NCI-H82 treated with DMSO at 0.1 percent for 48 hours (cell line): ENCODE measurements around the gene TMA7.
"Not testable (repeated sequence)": the region's sequence is repeated elsewhere in the genome, so short reads cannot be mapped to it uniquely, and the experiment has no call there.

Source experiments
- DNase-seq: peaks from one replicate; lab custom pipeline; 2025; ENCODE audit not compliant: unreplicated experiment; lab: John Stamatoyannopoulos, UW

TMA7 gene

DNA sequence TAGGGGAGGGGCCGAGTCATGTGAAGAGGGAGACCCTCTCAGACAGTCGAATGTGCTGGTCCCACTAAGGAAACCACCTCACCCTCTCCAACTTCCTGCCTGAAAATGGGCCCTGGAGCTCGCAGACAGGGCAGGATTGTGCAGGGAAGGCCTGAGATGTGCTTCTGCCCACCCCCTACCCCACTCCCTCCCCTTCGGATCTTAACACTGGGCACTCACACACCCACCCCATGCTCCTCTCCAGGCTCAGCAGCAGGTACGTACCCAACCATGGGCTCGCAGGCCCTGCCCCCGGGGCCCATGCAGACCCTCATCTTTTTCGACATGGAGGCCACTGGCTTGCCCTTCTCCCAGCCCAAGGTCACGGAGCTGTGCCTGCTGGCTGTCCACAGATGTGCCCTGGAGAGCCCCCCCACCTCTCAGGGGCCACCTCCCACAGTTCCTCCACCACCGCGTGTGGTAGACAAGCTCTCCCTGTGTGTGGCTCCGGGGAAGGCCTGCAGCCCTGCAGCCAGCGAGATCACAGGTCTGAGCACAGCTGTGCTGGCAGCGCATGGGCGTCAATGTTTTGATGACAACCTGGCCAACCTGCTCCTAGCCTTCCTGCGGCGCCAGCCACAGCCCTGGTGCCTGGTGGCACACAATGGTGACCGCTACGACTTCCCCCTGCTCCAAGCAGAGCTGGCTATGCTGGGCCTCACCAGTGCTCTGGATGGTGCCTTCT is 26.5 kb downstream of the TMA7 start:
- DNase-seq: no peak

DNA sequence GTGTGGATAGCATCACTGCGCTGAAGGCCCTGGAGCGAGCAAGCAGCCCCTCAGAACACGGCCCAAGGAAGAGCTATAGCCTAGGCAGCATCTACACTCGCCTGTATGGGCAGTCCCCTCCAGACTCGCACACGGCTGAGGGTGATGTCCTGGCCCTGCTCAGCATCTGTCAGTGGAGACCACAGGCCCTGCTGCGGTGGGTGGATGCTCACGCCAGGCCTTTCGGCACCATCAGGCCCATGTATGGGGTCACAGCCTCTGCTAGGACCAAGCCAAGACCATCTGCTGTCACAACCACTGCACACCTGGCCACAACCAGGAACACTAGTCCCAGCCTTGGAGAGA is 27.0 kb downstream of the TMA7 start:
- no peak for DNase-seq

DNA sequence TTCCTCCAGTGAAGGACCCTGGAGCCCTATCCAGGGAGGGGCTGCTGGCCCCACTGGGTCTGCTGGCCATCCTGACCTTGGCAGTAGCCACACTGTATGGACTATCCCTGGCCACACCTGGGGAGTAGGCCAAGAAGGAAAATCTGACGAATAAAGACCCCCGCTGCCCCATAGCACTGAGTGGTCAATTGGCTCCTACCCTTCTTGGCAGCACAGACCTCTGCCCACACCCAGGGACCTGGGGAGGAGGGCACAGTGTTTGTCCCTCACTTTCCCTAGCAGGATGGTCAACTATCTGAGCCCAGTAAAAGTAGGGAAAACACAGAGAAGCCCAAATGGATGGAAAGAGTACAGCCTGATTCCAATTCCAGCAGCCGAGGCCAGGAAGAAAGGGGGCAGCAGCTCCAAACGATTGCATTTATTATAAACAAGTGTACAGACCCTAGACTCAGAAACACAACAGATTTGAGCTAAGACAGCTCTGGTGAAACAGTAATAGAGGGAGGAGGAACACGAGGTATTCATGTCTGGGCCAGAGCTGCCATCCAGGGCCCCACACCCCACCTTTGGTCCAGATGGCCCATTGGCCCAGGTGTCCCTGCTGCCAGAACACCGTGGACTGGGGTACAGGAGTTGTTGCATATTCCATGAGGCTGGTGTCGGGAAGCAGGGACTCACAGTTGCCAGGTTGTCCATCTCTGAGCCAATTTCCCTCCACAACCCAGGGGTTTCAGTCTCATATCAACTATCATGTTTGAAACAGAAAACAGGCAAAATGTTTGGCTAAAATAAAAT is 27.6 kb downstream of the TMA7 start:
- no peak for DNase-seq

DNA sequence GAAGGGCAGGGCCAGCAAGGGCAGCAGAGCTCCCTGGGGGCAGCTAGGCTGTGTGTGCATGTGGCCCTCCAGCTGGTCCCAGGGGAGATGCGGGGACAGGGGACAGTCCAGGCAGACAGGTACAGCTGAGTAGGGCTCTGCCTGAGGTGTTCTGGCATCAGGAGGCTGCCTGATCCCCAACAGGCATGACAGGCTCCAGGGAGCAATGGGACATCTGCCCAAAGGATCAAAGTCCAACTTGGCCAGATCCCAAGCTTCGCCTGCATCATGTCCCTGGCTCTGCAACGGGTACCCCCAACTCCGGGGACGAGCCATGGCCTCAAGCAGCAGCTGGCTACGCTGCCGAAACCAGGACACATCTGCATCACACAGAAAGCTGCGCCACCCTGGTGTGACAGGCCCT is 28.3 kb downstream of the TMA7 start:
- DNase-seq: no peak

DNA sequence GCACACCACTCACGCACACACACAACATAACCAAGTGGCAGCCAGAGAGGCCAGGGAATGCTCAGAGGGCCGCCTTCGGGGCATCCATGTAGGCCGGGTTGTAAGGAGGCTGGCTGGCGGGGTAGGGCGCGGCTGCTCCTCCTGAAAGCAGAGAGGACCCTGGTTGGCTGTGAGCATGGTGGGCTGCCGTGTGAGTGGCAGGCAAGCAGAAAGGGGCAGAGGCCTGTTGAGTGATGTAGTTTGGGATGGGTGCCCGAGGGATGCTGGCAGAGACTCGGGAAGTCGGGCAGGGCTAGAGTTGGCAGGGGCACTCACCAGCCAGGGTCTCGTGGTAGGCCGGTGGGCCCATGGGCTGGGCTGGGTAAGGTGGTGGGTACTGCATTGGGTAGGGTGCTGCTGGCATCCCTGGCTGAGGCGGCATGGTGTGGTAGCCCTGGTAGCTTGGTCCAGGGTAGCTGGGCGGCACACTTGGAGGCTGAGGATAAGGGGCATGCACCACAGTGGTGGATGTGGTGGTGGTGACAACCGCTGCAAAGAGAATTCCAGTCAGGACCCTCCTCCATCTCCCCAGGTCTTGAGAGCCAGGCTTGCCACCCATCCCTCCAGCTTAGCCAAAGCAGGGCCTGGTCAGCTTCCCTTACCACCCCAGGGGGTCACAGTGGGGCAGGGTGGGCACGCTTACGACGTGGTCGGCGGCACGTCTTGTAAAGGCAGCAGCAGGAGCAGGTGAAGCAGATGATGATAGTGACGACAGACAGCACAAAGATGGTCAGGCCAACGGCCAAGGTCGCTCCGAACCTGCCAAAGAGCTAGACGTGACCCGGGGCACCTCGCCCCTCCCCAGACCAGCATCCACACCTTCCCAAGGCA is 29.2 kb downstream of the TMA7 start:
- DNase-seq: no peak

DNA sequence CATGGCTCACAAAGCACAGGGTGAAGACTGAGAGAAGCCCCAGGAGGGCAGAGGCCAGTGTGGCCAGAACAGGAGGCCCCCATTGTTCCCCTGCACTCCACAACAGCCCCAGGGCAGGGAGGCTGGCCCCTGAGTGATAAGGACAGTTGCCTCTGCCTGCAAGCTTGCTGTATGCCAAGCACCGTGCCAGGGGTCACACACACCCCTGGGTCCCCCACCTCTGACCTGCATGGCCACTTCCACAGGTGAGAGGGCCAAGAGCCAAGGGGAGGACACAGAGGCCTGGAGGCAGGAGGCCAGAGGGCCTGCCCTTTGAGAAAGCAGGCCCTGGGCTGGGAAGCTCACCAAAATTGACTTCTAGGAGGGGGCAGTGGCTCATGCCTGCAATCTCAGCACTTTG is 30.2 kb downstream of the TMA7 start:
- no peak for DNase-seq

DNA sequence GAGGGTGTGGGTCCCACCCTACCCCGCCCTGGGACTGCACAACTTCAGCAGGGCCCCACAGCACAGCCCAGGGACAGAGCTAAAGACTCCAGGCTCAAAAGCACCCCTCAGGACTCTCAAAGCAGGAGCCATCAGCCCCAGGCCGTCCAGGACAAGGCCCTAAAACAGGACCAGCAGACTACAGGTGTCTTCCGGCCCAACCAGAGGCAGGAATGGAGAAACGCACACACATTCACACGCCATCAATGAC is 32.5 kb downstream of the TMA7 start:
- DNase-seq: no peak

DNA sequence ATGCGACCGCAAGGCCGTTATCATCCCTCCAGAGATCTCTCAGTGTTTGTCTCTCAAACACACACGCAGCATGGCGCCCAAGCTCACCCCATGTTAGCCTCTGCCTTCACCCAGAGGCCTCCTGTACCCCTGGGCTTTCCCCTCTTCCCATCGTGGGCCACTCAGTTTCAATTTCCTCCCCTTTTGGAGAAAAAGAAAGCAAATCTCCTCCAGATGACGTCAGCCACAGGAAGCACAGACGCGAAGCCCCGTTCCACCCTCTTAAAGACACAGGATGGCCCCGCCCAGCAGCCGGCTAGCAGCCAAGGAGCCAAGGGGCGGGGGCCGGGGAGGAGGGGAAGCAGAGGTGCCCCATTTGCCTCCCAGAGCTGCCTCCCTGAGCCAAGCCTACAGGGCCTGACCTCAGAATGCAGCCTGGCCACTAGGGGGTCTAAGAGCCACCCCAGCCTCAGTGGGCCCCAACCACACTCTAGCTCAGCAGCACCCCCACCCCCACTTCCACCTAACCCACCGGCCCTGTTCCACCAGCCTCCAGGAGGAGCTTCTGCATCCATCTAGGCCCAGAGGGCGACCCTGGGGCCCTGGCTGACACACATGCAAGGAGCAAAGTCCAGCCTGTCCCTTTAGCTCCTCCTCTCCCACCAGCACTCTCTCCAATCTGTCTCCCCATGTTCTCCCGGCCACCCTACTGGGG is 33.0 kb downstream of the TMA7 start:
- DNase-seq: peak; percentile 79

DNA sequence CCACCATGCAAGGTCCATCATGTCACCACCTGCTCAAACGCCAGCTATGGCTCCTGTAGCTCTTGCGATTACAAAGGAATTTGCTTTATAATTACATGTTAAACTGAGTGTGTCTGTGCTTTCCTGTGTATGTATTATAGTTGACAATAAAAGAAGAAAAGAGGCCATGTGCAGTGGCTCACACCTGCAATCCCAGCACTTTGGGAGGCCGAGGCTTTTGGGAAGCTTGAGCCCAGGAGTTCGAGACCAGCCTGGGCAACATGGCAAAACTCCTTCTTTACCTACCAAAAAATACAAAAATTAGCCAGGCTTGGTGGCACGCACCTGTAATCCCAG is 33.5 kb downstream of the TMA7 start:
- DNase-seq: no peak

DNA sequence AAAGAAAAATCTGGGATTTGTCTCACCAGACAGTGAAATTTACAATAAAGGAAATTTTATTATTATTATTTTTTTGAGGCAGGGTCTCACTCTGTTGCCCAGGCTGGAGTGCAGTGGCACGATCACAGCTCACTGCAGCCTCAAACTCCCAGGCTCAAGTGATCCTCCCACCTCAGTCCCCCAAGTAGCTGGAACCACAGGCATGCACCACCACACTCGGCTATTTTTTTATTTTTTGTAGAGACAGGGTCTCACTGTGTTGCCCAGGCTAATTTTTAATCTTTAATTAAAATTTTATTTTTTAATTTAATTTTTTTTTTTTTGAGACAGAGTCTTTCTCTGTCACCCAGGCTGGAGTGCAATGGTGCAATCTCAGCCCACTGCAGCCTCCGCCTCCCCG is 34.0 kb downstream of the TMA7 start:
- DNase-seq: not testable (repeated sequence)

DNA sequence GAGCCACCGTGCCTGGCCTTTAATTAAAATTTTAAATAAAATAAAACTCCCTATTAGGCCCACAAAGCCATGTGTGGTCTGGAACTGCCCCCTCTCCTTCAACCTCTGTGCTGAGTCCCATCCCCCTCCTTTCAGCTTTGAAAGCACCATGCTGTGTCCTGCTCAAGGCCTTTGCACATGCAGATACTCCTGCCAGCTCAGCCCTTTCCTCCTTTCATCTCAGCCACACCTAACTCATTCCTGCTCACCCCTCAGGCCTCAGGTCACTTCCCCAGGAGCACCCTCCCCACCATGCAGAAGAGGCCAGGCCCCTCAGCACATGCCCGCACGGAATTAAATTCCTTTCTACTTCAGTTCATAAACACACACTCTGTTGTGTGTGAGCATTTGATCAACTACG is 34.6 kb downstream of the TMA7 start:
- no peak for DNase-seq

DNA sequence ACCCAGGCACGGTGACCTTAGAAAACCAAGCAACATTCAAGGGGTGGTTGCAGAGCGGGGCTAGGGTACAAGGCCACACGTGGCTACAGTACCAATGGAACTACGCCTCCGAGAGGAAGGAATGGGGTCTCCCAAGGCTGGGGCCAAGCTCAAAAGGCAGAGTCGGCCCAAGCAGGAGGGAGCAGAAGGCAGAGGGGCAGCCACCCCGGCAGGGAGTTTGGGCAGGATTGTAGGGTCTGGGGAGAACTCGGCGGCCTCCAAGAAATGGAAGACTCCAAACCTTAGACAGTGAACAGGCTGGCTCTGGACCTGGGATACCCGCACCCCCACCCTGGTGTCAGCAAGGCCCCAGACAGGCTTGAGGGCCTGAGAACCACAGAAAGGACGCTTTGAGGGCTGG is 35.1 kb downstream of the TMA7 start:
- DNase-seq: no peak

DNA sequence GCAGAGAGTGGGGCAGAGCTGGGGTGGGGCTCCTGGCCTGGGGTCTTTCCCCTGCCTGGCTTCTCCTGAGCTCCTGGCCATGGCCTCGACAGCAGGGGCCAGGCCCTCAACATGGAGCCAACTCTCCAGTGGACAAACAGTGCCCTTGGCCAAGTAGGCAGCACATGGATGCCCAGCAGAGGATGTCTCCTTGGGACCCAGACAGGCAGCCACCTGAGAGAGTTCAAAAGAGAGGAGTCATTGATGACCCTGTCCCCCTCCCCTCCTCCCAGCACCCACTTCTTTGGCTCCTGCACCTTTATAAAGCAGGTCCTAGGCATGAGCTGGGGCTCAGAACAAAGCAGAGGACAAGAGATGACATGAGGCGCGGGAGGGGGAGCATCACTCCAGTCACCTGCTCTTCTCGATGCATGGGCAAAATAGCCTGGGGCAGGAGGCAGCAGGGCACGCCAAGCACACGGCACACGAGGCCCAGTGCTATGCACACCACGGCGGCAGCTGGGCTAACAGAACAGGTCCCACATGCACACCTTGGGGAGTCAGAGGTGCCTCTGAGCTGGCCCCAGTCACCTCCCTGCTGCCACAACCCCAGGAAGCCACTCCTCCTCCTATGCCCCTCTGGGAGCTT is 36.5 kb downstream of the TMA7 start:
- DNase-seq: no peak

DNA sequence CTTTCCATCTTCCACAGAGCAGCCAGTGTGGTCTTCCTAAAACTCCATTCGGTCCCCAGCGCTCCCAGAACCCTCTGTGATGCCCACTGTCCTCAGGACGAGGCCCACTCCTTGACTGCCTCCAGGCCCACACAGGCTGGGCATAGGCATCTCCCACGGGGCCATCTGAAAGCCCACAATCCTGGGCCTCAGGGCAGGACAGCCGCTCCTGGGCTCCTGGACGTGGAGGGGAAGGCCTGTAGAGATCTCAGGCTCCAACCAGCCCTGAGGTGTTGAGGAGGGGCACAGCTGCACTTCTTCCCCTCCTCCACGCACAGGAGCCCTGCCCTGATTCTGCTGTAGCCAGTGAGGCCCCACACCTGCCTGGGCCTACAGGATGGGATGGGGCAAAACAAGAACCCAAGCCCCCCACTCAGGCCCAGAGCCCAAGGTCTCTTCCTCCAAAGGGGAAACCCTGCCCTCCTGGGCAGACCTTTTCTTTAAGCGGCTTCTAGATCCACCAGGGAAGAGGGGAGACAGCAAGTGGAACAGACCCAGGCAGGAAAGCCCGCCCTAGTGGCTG is 38.0 kb downstream of the TMA7 start:
- no peak for DNase-seq

DNA sequence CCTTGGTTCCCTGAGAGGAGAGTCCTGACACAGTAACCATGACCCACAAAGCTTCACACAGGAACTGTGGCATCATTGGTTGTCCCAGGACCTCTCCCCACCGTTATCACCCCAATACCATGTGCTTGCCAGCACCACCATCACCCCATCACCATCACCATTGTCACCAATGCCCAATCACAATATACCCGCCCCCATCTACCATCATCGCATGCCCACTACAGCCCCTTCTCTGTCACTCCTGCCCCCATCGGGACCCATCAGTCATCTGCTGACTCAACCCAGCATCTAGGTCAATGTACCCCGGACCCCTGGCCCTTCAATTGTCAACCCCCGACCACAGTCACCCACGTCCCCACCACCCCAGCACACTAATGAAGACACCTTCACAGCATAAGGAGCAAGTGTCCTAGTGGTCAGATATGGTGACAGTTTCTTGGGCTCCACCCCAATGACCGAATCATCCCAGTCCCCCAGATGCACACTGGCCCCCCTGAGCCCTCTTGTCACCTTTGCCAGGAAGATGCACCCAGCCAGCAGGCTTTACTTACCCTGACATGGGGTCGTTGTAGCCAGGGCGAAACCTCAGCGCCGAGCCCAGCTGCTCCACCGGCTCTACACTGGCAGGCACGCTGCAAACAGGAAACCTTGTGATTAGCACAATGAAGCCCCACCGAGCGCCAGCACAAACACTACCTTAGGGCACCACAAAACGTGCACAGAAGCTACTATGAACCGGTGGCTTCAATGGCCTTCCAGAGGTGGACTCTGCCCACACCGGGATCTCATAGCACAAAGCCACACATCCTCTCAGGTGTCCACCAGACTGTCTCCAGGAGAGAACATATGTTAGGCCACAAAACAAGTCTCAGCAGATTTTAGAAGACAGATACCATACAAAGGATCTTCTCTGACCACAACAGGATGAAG is 38.8 kb downstream of the TMA7 start:
- no peak for DNase-seq

DNA sequence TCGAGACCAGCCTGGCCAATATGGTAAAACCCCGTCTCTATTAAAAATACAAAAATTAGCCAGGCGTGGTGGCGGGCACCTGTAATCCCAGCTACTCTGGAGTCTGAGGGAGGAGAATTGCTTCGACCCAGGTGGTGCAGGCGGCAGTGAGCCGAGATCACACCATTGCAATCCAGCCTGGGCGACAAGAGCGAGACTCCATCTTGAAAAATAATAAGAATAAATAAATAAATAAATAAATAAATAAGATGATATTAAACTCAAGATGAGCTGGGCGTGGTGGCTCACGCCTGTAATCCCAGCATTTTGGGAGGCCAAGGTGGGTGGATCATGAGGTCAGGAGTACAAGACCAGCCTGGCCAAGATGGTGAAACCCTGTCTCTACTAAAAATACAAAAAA is 40.8 kb downstream of the TMA7 start:
- not testable (repeated sequence) for DNase-seq

DNA sequence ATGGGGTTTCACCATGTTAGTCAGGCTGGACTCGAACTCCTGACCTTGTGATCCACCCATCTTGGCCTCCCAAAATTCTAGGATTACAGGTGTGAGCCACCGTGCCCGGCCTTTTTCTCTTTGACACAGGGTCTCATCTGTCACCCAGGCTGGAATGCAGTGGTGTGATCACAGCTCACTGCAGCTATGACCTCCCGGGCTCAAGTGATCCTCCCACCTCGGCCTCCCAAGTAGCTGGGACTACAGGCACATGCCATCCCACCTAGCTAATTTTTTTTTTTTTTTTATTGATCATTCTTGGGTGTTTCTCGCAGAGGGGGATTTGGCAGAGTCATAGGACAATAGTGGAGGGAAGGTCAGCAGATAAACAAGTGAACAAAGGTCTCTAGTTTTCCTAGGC is 42.8 kb downstream of the TMA7 start:
- DNase-seq: not testable (repeated sequence)

DNA sequence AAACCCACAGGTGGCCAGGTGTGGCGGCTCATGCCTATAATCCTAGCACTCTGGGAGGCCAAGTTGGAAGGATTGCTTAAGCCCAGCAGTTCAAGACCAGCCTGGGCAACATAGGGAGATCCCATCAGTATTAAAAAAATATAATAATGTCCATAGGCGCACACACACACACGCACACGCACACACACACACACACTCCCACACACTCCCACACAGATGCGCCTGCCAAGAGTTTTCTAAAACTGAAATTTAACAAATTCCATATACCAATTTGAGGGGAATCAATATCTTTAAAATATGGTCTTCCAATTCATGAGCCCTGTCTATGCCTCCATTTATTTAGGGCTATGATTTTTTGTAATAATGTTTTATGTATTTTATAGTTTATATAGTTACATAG is 46.9 kb downstream of the TMA7 start:
- no peak for DNase-seq

DNA sequence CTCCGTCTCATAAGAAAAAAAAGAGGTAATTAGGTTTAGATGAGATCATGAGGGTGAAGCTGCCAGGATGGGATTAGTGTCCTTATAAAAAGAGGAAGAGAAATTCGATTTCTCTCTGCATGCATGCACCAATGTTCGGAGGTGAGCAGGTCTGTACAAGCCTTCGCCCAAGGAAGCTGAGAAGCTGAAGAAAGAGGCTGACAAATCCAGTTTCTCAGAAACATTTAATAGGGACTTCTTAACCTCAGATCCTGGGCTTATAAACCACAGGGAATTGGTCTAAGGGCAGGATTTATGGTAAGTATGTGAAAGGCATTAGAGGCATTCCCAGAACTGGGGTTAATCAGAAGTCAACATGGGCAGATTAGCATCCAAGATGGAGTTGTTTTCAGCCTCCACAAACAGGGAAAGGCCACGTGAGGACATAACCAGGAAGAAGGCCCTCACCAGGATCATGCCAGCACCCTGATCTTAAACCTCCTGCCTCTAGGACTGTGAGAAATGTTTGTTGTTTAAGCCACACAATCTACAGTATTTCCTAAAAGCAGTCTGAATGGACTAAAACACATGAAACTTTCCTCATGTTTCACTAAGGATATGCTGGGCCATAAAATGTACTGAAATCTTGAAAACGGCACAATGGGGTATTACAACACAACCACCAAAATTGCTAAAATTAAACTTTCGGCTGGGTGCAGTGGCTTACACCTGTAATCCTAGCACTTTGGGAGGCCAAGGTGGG is 52.6 kb downstream of the TMA7 start:
- peak; percentile 90 for DNase-seq
